Measurements from ENCODE around the gene ZNF627.
"Not testable (repeated sequence)": the region's sequence is repeated elsewhere in the genome, so short reads cannot be mapped to it uniquely, and the experiment has no call there.

ZNF627 gene

GRCh38 chr19:11624069-11624463 lies 26.8 kb downstream of the ZNF627 start:
- DNase-seq (ENCODE audit: low spot score), result no peak

DNA sequence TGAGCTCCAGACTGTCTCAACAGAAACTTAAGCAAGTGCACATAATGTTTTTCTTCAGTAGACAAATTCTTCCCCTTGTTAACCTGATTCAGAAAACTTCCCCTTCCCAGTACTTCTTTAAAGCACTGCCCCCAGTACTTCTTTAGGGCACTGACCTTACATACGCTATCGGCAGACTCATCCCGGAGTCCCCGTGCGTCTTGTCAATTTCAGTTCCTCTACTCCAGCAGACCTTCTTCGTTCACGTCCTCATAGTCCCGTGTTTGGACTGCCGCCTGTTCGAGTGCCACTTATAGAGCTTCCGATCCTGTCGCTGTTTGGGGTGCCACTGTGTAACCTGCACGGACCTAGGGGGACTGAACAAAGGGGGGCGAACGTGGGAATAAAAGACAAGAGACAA lies 29.0 kb downstream of the ZNF627 start:
- no peak for DNase-seq (ENCODE audit: low spot score)

GRCh38 chr19:11633223-11633622 lies 35.9 kb downstream of the ZNF627 start:
- DNase-seq (ENCODE audit: low spot score), result no peak

DNA sequence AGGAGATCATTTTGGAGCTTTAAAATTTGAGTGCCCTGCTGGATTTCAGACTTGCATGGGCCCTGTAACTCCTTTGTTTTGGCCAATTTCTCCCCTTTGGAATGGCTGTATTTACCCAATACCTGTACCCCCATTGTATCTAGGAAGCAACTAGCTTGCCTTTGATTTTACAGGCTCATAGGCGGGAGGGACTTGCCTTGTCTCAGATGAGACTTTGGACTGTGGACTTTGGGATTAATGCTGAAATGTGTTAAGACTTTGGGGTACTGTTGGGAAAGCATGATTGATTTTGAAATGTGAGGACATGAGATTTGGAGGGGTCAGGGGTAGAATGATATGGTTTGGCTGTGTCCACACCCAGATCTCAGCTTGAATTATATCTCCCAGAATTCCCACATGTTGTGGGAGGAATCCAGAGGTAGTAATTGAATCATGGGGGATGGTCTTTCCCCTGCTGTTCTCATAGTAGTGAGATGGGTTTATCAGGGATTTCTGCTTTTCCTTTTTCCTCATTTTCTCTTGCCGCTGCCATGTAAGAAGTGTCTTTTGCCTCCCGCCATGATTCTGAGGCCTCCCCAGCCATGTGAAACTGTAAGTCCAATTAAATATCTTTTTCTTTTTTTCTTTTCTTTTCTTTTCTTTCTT lies 36.9 kb downstream of the ZNF627 start:
- not testable (repeated sequence) for DNase-seq (ENCODE audit: low spot score)

DNA sequence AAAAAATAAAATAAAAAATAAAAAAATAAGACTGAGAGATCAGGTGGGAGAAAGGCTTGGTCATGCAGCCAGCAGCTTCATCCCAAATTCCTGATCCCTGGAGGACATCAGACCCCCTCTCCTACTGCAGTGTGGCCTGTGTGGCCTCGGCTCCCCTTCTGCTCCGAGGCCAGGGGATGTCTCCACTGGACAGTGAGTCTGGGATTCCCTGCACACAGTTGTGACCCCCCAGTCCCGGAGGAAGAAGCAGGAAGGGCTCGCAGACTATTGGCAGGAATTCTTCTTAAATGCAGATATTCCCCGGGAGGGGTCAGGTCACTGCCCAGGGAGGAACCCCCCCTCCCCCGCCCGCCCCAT lies 41.9 kb downstream of the ZNF627 start:
- DNase-seq (ENCODE audit: low spot score), result no peak

DNA sequence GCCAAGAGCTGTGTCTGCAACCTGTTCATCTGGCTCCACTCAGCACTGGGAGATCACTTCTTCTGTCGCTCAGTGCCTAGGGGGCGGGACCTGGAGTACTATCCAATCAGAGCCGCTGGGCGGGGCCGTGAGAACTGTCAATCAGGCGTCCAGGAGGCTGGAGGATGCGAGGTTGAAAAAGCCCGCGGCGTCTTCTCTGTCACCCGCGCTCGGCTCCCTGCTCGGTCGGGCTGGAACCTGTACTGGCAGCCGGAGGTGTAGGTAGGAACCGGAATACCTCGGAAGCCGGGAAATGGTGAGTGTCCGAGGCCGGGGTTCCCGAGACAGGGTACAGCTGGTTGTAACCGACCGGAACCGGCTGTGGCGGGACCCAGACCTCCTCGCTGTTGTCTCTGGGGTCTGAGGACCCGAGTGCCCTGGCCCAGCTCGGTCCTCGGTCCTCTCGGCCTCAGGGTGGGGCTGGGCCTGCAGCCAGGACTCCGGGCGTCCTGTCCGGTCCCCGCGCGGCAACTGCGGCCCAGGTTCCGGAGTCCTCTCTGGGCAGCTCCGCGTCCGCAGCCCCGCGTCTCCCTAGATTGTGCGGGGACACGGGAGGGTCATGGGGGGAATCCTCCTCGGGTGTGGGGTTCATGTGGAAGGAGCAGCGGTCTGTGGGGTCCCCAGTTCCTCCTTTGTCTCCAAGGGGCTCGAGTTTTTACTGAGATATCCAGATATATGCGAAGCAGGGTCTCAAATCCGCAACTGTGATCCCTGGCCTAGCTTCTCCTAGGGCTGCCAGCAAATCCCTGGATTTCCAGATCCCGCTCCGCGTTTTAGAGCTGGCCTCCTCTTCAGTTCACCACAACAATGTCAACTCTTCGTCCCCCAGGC lies 42.6 kb downstream of the ZNF627 start:
- DNase-seq (ENCODE audit: low spot score), result peak; percentile 97

DNA sequence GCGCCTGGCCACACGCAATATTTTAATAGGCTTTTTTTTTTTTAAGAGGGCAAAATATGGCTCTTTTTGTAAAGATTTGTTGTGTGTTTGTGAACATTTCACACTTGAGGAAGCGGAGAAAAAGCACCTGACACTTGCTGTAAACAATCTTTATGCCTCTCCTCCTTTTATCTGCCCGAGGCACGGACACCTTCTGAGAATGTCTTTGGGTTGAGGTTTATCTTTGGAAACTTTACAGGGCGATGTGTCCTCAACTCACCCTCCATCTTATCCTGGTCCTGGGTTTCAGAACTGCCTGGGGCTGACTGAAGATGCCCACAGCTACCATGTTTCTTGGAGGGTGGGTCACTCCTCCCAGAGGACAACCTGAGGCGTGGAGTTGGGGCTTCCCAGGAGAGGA lies 44.0 kb downstream of the ZNF627 start:
- no peak for DNase-seq (ENCODE audit: low spot score)

DNA sequence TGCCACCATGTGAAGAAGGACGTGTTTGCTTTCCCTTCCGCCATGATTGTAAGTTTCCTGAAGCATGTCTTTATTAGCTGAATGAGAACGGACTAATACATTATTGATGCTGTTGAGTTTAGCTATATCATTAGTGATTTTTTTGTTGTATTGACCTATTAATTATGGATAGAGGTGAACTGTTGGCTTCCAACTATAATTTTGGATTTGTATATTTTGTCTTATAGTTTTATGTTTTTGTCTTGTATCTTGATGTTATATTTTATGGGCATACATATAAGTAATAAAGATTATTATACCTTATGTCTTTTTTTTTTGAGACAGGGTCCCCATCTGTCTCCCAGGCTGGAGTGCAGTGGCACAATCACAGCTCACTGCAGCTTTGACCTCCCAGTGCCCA lies 45.6 kb downstream of the ZNF627 start:
- no peak for DNase-seq (ENCODE audit: low spot score)

GRCh38 chr19:11649941-11650340 lies 52.7 kb downstream of the ZNF627 start:
- no peak for DNase-seq (ENCODE audit: low spot score)

- DNase-seq (ENCODE audit: low spot score), result no peak
These were observed 53.8 kb downstream of the ZNF627 start for GRCh38 chr19:11651062-11651461.

DNA sequence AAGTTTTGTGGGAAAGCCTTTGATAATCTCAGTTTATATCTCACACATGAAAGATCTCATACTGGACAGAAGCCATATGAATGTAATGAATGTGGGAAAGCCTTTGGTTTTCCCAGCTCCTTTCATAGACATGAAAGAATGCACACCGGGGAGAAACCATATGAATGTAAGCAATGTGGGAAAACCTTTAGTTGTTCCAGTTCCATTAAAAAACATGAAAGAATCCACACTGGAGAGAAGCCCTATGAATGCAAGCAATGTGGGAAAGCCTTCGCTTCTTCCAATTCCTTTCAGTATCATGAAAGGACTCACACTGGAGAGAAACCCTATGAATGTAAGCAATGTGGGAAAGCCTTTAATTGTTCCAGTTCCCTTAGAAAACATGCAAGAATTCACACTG lies 54.8 kb downstream of the ZNF627 start:
- no peak for DNase-seq (ENCODE audit: low spot score)

GRCh38 chr19:11652492-11652891 lies 55.2 kb downstream of the ZNF627 start:
- DNase-seq (ENCODE audit: low spot score), result no peak

DNA sequence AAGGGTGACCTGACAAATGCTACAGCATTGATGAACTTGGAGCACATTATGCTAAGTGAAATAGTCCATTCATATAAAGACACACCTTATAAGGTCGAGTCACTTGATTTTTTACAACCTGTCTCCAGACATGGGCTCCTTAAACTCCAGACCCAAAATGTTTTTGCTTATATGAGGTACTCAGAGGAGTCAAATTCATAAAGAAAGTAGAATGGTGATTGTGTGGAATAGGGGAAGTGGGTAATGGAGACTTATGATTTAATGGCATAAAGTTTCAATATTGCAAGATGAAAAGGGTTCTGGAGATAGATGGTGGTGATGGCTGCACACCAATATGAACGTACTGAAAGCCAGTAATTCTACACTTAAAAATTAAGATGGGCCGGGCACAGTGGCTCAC lies 59.3 kb downstream of the ZNF627 start:
- DNase-seq (ENCODE audit: low spot score), result no peak

DNA sequence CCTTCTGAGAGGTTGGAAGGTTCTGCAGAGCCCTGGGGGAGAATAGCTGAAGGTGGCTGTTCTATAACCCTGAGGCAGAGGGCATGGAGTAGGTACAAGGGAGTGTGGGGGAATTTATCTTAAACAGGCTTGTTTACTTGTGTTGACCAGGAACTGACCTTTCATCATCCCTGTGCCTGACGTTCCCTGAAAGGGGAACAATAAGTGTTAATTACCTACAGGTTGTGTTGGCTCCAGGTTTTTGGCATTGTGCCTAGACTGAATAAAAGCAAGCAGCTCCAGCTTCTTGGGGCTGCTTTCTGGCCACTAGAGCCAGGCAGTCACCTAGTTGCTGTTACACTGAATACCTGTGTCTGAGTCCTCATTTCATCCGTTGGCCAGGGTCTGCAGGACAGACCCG lies 60.0 kb downstream of the ZNF627 start:
- DNase-seq (ENCODE audit: low spot score), result no peak

GRCh38 chr19:11658970-11659369 lies 61.7 kb downstream of the ZNF627 start:
- no peak for DNase-seq (ENCODE audit: low spot score)

- peak; percentile 32 for DNase-seq (ENCODE audit: low spot score)
These were observed 62.3 kb downstream of the ZNF627 start for GRCh38 chr19:11659612-11660011.

- no peak for DNase-seq (ENCODE audit: low spot score)
These were observed 65.0 kb downstream of the ZNF627 start for GRCh38 chr19:11662278-11662677.

- DNase-seq (ENCODE audit: low spot score), result no peak
These were observed 65.9 kb downstream of the ZNF627 start for GRCh38 chr19:11663181-11663591.
